SK-N-SH treated with all-trans-retinoic acid at 6 μM for 48 hours (cell line): Measurements from ENCODE around the gene EHBP1.

Experiments used
- ATAC-seq: fragments of 200-7000 bp; cut with Tn5 transposase; 3 replicates; pipeline ENCODE4 v1.9.1; 2020; ENCODE audit warnings: mild to moderate bottlenecking, moderate library complexity
- GLIS3 ChIP-seq: fragments of 250-450 bp; sonication (Bioruptor Pico); IDR thresholded peaks from 2 replicates; pipeline ENCODE4 v1.5.0; 2020; ENCODE audit warnings: mild to moderate bottlenecking, moderate library complexity
- ISL1 ChIP-seq: fragments of 250-450 bp; sonication (Bioruptor Pico); IDR thresholded peaks from 2 replicates; pipeline ENCODE4 v2.1.2; 2022; ENCODE audit warnings: mild to moderate bottlenecking, moderate library complexity
- OSR1 ChIP-seq: fragments of 250-450 bp; sonication (Bioruptor Pico); IDR thresholded peaks from 2 replicates; pipeline ENCODE4 v1.8.0; 2022; ENCODE audit warnings: moderate library complexity, mild to moderate bottlenecking, inconsistent platforms
- PATZ1 ChIP-seq: fragments of 250-450 bp; sonication (Bioruptor Pico); IDR thresholded peaks from 2 replicates; pipeline ENCODE4 v1.8.0; 2020; ENCODE audit warnings: mild to moderate bottlenecking, moderate library complexity, borderline replicate concordance
- RARB ChIP-seq: fragments of 250-450 bp; sonication (Bioruptor Pico); IDR thresholded peaks from 2 replicates; pipeline ENCODE4 v1.8.0; 2021; ENCODE audit warnings: mild to moderate bottlenecking, moderate library complexity
- TOX ChIP-seq: fragments of 250-450 bp; sonication (Bioruptor Pico); IDR thresholded peaks from 2 replicates; pipeline ENCODE4 v1.8.0; 2021; ENCODE audit warnings: mild to moderate bottlenecking, moderate library complexity, borderline replicate concordance
- TSHZ2 ChIP-seq: fragments of 250-450 bp; sonication (Bioruptor Pico); IDR thresholded peaks from 2 replicates; pipeline ENCODE4 v1.5.0; 2020; ENCODE audit warnings: mild to moderate bottlenecking, moderate library complexity
- ZC3H10 ChIP-seq: fragments of 250-450 bp; sonication (Bioruptor Pico); IDR thresholded peaks from 2 replicates; pipeline ENCODE4 v1.5.1; 2021; ENCODE audit warnings: mild to moderate bottlenecking, moderate library complexity
- ZFP3 ChIP-seq: fragments of 250-450 bp; sonication (Bioruptor Pico); IDR thresholded peaks from 2 replicates; pipeline ENCODE4 v1.5.0; 2020; ENCODE audit warnings: mild to moderate bottlenecking, moderate library complexity
- ZFP30 ChIP-seq: fragments of 450-650 bp; formaldehyde crosslinking; IDR thresholded peaks from 2 replicates; pipeline ENCODE4 v1.5.0; 2022; ENCODE audit warnings: mild to moderate bottlenecking, moderate library complexity
- ZNF565 ChIP-seq: fragments of 450-650 bp; formaldehyde crosslinking; conservative IDR thresholded peaks from 2 replicates; pipeline ENCODE4 v1.5.0; 2020; ENCODE audit warnings: low read depth, mild to moderate bottlenecking, moderate library complexity
- ZNF70 ChIP-seq: fragments of 450-650 bp; formaldehyde crosslinking; IDR thresholded peaks from 2 replicates; pipeline ENCODE4 v1.5.0; 2020; ENCODE audit warnings: mild to moderate bottlenecking, moderate library complexity
- ZNF8 ChIP-seq: fragments of 450-650 bp; formaldehyde crosslinking; IDR thresholded peaks from 2 replicates; pipeline ENCODE4 v1.5.0; 2020; ENCODE audit warnings: mild to moderate bottlenecking, moderate library complexity
- TF ChIP-seq, protein P1 (sequence below): fragments of 250-450 bp; sonication (Bioruptor Pico); IDR thresholded peaks from 2 replicates; pipeline ENCODE4 v1.5.1; 2020; ENCODE audit warnings: low read depth, mild to moderate bottlenecking, moderate library complexity
- TF ChIP-seq, protein P2 (sequence below): fragments of 250-450 bp; sonication (Bioruptor Pico); IDR thresholded peaks from 2 replicates; pipeline ENCODE4 v1.5.1; 2021; ENCODE audit warnings: mild to moderate bottlenecking, moderate library complexity

The EHBP1 gene

GRCh38 chr2:63047321-63048279 lies 342.1 kb downstream of the EHBP1 start:
- TF ChIP-seq RARB (CRISPR knock-in tag) = no peak
- TF ChIP-seq ZNF565 (CRISPR knock-in tag) = no peak
- TF ChIP-seq, all 23 proteins: peak for 0
- ATAC-seq = no peak

GRCh38 chr2:63048367-63049171 lies 343.1 kb downstream of the EHBP1 start:
- 0 out of 3 replicates have a peak, but pooled peaks have one; percentile 9 for ATAC-seq
- TF ChIP-seq PATZ1 (CRISPR knock-in tag) (no peak), OSR1 (CRISPR knock-in tag) (no peak), TSHZ2 (no peak), ZFP30 (CRISPR knock-in tag) (no peak), GLIS3 (no peak), ZNF565 (CRISPR knock-in tag) (no peak)

DNA sequence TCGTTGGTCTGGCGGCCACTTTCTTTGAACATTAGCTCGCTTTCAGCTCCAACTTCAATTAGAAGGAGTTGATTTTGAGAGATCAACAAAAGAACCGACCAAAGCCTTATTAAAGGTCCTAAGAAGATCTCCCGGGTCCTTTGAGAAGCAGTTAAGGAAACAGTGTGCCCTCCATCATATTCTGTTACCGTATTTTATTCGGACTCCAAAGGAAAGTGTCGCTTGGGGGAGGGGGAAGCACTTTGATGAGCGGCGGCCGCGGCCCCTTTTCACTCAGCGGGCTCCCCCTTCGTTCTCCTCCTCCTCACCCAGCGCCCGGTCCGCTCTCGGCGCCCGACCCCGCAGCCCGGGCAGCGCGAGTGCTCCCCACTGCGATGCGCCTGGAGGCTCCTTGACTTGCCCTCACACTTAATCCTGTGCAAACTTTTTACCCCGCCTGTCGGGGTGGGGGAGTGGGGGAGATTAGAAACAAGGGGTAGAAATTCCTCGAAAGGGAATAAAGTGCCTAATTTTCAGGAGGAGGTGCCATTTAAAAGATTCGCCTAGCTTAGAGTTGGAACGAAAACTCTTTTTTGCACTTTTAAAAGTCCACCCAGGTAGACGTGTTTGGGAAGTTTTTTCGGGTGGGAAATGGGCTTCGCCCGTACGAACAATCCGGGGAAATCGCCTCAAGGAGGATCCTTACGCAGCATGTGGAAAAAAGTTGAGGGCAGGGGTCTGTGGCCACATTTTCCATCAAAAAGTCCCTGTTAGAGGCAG lies 343.9 kb downstream of the EHBP1 start:
- ATAC-seq = peak; percentile 25
- no peak for TF ChIP-seq ZFP30 (CRISPR knock-in tag)
- no peak for TF ChIP-seq GLIS3
- TF ChIP-seq ISL1 = no peak
- no peak for TF ChIP-seq ZNF8
- TF ChIP-seq ZNF70 (CRISPR knock-in tag) = no peak
- TF ChIP-seq, protein P1, sequence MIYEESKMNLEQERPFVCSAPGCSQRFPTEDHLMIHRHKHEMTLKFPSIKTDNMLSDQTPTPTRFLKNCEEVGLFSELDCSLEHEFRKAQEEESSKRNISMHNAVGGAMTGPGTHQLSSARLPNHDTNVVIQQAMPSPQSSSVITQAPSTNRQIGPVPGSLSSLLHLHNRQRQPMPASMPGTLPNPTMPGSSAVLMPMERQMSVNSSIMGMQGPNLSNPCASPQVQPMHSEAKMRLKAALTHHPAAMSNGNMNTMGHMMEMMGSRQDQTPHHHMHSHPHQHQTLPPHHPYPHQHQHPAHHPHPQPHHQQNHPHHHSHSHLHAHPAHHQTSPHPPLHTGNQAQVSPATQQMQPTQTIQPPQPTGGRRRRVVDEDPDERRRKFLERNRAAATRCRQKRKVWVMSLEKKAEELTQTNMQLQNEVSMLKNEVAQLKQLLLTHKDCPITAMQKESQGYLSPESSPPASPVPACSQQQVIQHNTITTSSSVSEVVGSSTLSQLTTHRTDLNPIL (CRISPR knock-in tag) = no peak
- TF ChIP-seq RARB (CRISPR knock-in tag) = no peak
- no peak for TF ChIP-seq TOX (CRISPR knock-in tag)
- TF ChIP-seq TSHZ2 = no peak
- no peak for TF ChIP-seq ZC3H10 (CRISPR knock-in tag)

DNA sequence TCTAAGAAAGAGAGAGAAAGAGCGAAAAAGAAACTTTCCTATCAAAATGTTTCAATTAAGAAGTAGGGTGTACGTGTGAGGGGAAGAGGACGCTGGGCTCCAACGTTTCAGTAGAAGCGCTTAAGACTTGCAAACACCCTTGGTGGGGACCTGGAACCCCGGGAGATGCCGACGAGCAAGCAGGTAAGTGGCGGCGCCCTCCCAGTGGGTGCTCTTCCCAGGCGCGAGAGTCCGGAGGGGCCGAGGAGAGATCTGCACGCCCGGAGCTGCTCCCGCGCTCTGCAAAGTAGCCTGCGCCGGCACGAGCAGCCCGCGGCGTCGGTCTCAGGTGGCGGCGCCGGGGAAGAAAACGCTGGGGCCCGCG lies 344.4 kb downstream of the EHBP1 start:
- peak; percentile 61 for ATAC-seq
- TF ChIP-seq ZFP3 (CRISPR knock-in tag) = peak; percentile 85
- TF ChIP-seq, protein P2, sequence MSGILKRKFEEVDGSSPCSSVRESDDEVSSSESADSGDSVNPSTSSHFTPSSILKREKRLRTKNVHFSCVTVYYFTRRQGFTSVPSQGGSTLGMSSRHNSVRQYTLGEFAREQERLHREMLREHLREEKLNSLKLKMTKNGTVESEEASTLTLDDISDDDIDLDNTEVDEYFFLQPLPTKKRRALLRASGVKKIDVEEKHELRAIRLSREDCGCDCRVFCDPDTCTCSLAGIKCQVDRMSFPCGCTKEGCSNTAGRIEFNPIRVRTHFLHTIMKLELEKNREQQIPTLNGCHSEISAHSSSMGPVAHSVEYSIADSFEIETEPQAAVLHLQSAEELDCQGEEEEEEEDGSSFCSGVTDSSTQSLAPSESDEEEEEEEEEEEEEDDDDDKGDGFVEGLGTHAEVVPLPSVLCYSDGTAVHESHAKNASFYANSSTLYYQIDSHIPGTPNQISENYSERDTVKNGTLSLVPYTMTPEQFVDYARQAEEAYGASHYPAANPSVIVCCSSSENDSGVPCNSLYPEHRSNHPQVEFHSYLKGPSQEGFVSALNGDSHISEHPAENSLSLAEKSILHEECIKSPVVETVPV (CRISPR knock-in tag) = no peak
- TF ChIP-seq, all 23 proteins: peak for 1
